A549 treated with RU486 at 1 μM for 4 hours (cell line): ENCODE data around the gene CD34. TPM values are rescaled to one million over a fixed set of nuclear protein-coding genes. Genes with fewer than 3 reads are reported as not detected.

Experiments
- total RNA-seq: library from RNA; stranded (reverse); fragments of 200-300 nt; extraction: Qiagen RNA extraction; gene quantifications from 5 replicates; pipeline ENCODE4 v1.2.3, GENCODE V29; 2022; ENCODE audit warnings: low read depth

Gene CD34
- 0.17 TPM in 1 of 5 replicates, not detected in the others for total RNA-seq

GRCh38 chr1:207910591-207911354 is at the start of gene CD34:
TSS of gene CD34 (minus strand) at chr1:207911125. CDS start at chr1:207911080, 45 bp downstream.

Other genes starting within 250 kb of the CD34 start
- gene CD46, start 159.1 kb downstream of the CD34 start, total RNA-seq = 66.1 to 120 TPM (median 114 TPM) in 5 replicates